HG03354 (cell line): Measurements from ENCODE around the gene ABLIM1.

ENCODE experiments used
- ATAC-seq: cut with Tn5 transposase; IDR thresholded peaks from one replicate; pipeline ENCODE4 v1.9.1; 2021; ENCODE audit warnings: mild to moderate bottlenecking; ENCODE audit not compliant: unreplicated experiment, poor library complexity, severe bottlenecking

ABLIM1 gene

DNA sequence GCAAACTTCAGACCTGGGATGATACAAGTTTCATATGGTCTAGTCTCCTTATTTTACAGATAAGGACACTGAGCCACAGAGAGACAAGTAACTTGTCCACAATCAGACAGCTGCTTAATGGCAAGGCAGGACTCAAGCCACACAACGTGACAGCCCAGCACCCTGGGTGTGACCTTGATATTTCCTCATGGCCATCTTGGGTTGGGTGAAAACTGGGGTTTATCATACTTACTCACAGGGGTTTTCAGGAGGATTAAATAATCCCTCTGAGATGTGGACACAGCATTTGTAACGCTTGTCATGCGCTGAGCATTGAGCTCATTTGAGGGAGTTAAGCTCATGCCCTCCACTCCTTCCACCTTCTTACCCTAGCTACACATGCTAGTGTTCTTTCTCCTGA is 58.0 kb downstream of the ABLIM1 start:
- no peak for ATAC-seq

- ATAC-seq: no peak
Measured at GRCh38 chr10:114596793-114597192, 61.3 kb downstream of the ABLIM1 start.

- no peak for ATAC-seq
Measured at GRCh38 chr10:114593816-114594468, 64.1 kb downstream of the ABLIM1 start.

DNA sequence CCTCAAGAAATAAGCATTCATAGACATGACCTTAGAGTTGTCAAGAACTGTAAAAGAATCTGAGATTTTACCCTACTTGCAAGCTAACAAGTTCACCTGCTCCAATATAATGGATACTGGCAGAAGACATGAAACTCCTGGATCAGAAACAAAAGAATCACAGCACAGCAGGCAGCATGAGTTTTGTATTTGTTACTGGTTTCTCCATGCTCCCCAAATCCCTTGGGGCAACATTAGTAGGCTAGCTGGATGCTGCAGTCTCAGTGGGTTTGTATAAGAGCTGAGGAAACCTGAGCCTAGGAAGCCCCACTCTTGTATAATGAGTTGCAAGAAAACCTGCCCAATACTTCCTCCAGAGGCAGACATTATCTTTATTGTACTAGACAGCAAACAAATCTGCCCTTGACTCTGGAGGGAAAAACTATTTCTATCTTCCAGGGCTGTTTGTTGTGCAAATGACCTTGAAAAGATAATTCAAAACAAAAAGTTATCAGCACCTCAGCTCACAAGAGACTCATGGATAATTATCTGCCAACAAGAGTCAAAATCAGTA is 64.8 kb downstream of the ABLIM1 start:
- no peak for ATAC-seq

DNA sequence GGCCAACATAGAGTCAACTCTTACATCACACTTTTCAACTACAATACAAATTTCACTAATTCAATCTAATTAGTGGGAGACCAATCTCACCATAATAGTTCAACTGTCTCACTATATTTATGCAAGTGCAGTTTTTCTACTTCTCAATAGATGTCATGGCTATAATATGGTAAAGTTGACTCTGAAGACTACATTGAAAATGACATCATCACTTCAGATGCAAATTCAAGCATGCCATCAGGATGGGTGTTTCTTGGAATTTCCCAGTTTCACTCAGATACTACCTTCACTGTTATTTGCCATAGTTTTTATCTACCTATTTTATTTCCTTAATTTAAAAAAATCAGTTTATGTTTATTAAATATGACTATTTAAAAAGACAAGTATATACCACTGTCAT is 67.1 kb downstream of the ABLIM1 start:
- no peak for ATAC-seq

GRCh38 chr10:114584419-114584818 is 73.7 kb downstream of the ABLIM1 start:
- ATAC-seq: no peak

DNA sequence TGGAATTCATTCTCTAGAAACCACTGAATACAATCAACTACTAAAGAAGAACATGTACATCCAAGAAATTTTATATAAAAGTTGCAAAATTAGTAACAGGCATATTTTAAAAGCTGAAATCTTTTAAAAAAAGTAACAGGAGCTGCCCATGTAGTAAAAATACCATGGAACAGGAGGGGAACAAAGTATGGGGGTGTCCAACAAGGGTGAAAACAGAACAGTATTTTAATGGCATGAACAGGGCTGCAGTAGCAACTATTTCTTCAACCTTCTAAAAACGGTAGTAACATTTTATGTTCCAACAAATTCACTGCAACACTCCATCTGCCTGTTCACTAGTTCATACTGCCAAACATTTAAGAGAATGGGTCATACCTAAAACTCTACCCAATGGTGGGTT is 77.0 kb downstream of the ABLIM1 start:
- ATAC-seq: no peak

- ATAC-seq: no peak
Measured at GRCh38 chr10:114577133-114577532, 80.9 kb downstream of the ABLIM1 start.

DNA sequence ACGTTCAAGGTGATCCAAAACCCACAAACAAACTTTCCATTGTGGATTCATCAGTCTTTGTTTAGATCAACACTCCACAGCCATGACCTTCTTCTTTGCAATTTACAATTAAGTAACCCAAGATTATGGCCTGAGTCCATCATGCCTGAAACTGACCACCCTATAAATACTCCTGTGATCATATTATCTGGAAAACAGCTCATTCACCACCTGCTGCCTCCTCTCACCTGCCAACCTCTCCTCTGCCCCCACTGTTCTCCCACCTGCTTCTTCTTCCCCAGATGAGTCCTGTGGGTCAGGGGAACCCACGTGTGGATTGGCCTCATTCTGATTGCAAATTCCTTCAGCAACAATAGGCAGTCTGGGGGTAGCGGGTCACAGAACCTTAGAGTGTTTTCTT is 81.4 kb downstream of the ABLIM1 start:
- no peak for ATAC-seq

GRCh38 chr10:114576132-114576487 is 82.0 kb downstream of the ABLIM1 start:
- ATAC-seq: no peak

DNA sequence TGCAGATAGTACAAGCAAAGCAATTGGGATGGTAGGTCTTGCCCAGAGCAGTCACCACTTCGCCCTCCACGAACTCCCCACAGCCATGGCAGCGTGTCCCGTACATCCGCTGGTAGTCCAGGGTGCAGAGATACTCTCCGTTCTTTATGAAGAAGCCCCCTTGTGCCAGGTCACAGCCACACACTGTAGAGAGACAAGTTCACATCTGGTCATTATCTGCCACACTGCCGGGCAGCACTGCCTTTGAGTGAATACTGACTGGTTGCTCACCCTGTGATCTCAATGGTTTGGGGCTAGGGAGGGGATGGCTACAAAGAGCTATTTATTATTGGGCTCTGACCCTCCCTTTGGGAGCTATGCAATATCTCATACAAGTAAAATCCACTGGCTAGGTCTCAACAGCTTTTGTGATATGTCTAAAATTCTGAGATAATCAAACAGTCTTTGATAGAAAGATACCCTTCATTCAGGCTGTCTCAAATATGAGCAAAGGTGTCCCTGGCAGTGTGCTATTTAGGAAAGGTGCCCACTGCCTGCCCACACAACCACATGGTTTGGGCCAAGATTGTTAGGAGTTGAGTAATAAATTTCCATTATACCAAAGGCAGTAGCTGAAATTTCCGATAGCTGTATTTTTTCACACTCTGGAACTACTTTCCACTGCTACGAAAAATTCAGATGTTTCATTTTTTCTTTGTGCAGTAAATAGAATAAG is 82.5 kb downstream of the ABLIM1 start:
- ATAC-seq: no peak

DNA sequence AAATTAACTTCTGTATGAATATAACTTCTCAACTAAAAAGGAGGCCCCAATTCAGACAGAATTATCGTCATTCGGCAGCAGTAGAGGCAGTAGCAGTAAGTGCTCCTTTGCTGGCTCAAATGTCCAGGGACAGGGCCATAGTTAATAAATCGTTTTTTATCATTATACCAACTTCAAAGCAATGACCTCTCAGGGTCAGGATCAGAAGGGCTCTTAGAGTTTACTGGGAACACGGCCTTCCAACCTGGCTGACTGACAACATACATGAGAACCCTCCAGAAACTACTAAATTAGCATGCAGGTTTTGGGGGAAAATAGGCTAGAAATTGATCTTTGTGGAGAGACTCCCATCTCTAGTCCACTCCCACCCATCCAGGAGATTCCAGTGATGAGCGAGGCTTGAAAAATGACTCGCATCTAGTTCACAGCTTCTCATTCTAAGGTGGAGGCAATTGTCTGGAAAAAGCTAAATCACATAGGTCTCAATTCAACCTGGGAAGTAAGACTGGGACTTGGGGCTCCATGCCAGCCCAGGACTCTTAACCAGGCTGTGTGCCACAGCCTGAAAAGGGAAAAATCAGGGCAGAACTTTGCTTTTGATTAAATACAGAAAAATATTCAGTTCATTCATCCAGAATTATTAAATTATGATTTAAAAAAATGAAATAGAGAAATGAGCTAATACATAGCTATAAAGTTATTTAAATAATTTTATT is 84.6 kb downstream of the ABLIM1 start:
- no peak for ATAC-seq

GRCh38 chr10:114571316-114571999 is 86.6 kb downstream of the ABLIM1 start:
- no peak for ATAC-seq

DNA sequence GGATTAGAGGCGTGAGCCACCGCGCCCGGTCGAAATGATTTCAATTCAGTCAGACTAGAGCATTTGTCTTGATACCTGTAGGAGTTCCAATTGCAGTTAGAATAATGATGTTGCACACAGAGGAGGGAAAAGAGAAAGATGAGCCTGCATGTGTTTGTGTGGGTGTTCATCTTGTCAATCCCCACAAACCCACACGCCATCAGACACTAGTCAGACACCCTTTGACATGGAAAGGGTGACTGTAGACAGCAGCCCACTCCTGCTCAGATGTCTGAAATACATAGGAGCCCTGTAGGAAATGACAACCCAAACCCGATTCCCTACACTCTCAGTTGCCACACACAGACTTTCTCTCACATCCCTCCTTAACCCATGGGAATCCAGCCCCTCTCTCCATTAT is 92.0 kb downstream of the ABLIM1 start:
- ATAC-seq: no peak

DNA sequence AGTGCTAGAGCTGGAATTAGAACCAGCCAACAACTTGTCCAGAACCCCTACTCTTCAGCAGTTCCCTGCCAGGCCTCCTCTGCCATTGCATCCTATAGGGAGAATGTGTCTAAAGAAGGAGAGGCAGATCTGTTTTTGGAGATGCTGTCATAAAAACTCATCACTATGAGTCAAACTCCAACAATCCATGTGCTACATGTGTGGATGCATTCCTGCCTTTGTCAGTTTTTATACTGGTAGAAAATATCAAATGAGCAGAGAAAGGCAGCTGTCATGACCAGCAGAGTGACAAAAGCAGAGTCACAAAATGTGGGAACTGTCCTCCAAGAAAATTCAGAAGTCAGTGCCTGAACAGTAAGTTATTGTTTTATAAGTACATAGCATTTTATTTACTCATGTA is 93.0 kb downstream of the ABLIM1 start:
- ATAC-seq: no peak

DNA sequence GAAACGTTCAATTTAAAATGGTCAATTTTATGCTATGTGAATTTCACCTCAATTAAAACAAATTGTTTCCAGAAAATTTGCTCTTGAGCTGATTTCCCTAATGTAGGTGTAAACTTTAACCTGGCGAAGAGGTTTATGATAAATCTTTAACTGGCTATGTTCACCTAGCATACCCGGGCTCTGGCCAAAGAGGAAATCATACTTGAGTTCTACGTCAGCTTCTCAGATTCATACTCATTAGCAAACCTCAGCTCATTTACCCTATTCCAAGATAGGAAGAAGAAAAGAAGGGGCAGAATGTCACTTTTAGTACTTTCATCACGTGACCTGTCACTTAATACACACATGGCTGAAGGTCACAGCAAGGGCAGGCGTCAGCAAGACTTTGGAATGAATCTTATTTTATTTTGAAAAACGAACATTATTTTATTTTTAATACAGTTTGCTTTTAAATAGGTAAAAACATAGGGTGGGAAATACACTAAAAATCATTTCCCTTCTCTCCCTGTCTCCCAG is 97.0 kb downstream of the ABLIM1 start:
- no peak for ATAC-seq

GRCh38 chr10:114560144-114560543 is 97.9 kb downstream of the ABLIM1 start:
- no peak for ATAC-seq

DNA sequence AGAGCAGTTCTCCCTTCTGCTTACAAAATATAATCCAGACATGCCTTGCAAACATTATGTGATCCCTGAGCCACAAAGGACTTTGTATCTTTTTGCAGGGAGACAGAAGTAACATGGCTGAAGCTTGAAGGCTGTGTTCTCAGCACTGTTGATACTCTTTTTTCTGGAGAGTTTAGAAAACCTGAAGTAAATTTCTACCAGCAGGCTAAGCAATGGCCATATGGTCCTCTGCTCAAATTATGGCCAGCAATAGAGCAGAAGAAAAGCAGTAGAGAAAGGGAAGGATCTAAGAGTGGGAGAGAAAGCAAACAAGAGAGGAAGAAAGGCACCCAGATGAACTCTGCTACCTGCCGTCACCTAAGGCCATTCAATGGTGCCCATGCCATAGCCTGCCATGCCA is 98.4 kb downstream of the ABLIM1 start:
- no peak for ATAC-seq

- ATAC-seq: no peak
Measured at GRCh38 chr10:114557854-114558253, 100.2 kb downstream of the ABLIM1 start.
